Prostate gland (tissue), 2 donors: ENCODE results near the gene PABPN1L. TPM values are rescaled to one million over a fixed set of nuclear protein-coding genes. Genes with fewer than 3 reads are reported as not detected.

ENCODE experiments used
- DNase-seq: peaks from one replicate; pipeline ENCODE4 v3.0.0-alpha.2; 2019; ENCODE audit warnings: low spot score
- H3K27ac ChIP-seq, 2 donors: fragments of 200-600 bp; sonication (generic); 2 replicates each; pipeline ENCODE4 v1.5.1; 2017 to 2019
- H3K27me3 ChIP-seq: fragments of 200-600 bp; sonication (generic); replicated peaks from 2 replicates; pipeline ENCODE4 v1.5.1; 2019; ENCODE audit not compliant: insufficient read depth
- H3K36me3 ChIP-seq, 2 donors: fragments of 200-600 bp; sonication (generic); 1 replicate in 1 of 2; 2 replicates in 1 of 2; pipeline versions ENCODE4 v1.5.1 to v1.8.1; 2017 to 2019
- H3K4me1 ChIP-seq: fragments of 200-600 bp; sonication (generic); replicated peaks from 2 replicates; pipeline ENCODE4 v1.5.1; 2019
- H3K4me3 ChIP-seq, 2 donors: fragments of 200-600 bp; sonication (generic); 2 replicates each; pipeline ENCODE4 v1.5.1; 2017 to 2019
- H3K9me3 ChIP-seq: fragments of 200-600 bp; sonication (generic); 2 replicates; pipeline ENCODE4 v1.5.1; 2017
- POLR2A ChIP-seq: fragments of 450-650 bp; IDR thresholded peaks from one replicate; pipeline ENCODE4 v1.6.1; 2016; ENCODE audit warnings: antibody characterized with exemption, mild to moderate bottlenecking
- POLR2AphosphoS5 ChIP-seq: sonication (generic); formaldehyde crosslinking; IDR thresholded peaks from one replicate; pipeline ENCODE4 v1.6.1; 2017; ENCODE audit warnings: antibody characterized with exemption
- WGBS: methylation state at CpG from one replicate; pipeline ENCODE4 v1.1.5; 2018; 5-methylcytosine and 5-hydroxymethylcytosine counted together
- intact Hi-C: fragments of 100-400 bp; cut with DNase I; formaldehyde crosslinking; loops from one replicate; pipeline ENCODE4 v1.14.2; 2022
- total RNA-seq, 2 donors: library from RNA; depleted of rRNA; stranded (reverse); fragments of >200 nt; gene quantifications; one replicate each; pipeline ENCODE4 v1.1.0, GENCODE V29; 2016
- TF ChIP-seq, protein P1 (sequence below), 4 experiments: fragments of 200-600 bp in 2 of 4; fragments of 450-650 bp in 2 of 4; sonication (generic) in 2 of 4; IDR thresholded peaks; 1 replicate in 3 of 4; 2 replicates in 1 of 4; pipeline ENCODE4 v1.5.1; 2016 to 2019; ENCODE audit warnings: antibody characterized with exemption in 4 of 4, mild to moderate bottlenecking in 2 of 4, moderate library complexity in 2 of 4

Gene PABPN1L
- total RNA-seq, 2 donors from 2014 or later = 4.1 TPM; not detected in 1

DNA sequence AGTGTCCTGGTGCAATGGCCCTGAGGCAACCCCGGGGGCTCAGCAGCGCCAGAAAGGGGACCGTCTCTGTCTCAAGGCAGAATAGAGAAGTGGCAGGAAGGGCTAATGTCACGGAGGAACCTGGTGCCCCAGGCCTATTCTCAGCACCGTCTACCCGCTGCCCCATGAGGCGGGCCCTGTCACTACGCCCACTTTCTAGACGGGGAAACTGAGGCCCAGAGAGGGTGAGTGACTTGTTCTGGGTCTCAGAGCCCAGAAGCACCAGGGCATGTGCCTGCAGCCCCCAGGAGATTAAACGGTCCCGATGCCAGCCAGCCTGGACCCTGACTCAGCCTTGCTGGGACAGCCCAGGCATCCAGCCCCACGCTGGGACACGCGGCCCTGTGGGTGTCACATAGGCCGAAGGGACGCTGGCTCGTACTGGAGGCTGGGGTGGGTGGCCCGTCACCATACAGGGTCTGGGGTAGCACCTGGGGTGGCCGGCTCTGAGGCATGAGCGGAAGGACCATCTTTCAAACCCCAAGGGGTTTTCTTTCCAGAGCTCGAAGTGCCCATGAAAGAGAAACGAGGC lies 40.2 kb upstream of the PABPN1L start:
- no peak for DNase-seq
- 89% methylated on average over 18 of the region's 22 CpGs for WGBS

DNA sequence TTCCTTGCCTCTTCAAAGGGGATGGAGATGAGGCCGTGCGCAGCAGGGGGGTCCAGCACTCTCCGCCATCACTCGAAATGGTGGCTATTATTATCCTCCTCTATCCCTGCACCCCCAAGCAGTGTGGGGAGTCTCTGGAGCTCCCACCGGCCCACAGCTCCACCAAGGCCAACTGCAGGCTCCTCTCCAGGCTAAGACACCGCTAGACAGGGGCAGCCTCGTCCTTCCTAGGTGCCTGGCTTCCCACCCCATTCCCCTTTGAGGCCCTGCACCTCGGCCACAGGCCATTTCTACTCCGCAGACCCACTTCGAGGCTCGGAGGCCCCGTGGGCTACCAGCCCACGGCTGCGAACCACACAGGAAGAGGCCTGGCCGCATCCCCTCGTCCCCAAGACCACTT lies 39.6 kb upstream of the PABPN1L start:
- intact Hi-C loops = no loop called here
- Histone ChIP-seq H3K27ac (no peak overlapping the region), H3K36me3 (no peaks in the 10 kb centered on the region), H3K4me3 (no peak overlapping the region), H3K4me1 (no peaks in the 10 kb centered on the region), H3K9me3 (no peaks in the 10 kb centered on the region), H3K27me3 (no peaks in the 10 kb centered on the region)
- 88% methylated on average over 16 of the region's 16 CpGs for WGBS
- no peak for TF ChIP-seq POLR2A
- TF ChIP-seq, protein P1, sequence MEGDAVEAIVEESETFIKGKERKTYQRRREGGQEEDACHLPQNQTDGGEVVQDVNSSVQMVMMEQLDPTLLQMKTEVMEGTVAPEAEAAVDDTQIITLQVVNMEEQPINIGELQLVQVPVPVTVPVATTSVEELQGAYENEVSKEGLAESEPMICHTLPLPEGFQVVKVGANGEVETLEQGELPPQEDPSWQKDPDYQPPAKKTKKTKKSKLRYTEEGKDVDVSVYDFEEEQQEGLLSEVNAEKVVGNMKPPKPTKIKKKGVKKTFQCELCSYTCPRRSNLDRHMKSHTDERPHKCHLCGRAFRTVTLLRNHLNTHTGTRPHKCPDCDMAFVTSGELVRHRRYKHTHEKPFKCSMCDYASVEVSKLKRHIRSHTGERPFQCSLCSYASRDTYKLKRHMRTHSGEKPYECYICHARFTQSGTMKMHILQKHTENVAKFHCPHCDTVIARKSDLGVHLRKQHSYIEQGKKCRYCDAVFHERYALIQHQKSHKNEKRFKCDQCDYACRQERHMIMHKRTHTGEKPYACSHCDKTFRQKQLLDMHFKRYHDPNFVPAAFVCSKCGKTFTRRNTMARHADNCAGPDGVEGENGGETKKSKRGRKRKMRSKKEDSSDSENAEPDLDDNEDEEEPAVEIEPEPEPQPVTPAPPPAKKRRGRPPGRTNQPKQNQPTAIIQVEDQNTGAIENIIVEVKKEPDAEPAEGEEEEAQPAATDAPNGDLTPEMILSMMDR (IDR thresholded peaks at IDR 0.05) = no peak
- TF ChIP-seq POLR2AphosphoS5 = no peak
- no peak for DNase-seq

More for the DNA sequence above, 40.2 kb upstream of the PABPN1L start:
- no peak overlapping the region for H3K4me3 ChIP-seq
- no peaks in the 10 kb centered on the region for H3K27me3 ChIP-seq
- H3K36me3 ChIP-seq = no peaks in the 10 kb centered on the region
- H3K9me3 ChIP-seq = no peaks in the 10 kb centered on the region
- H3K4me1 ChIP-seq = no peaks in the 10 kb centered on the region
- intact Hi-C loops = no loop called here
- no peak overlapping the region for H3K27ac ChIP-seq
- no peak for TF ChIP-seq POLR2A
- TF ChIP-seq, protein P1 (IDR thresholded peaks at IDR 0.05) = no peak
- TF ChIP-seq POLR2AphosphoS5 = no peak

DNA sequence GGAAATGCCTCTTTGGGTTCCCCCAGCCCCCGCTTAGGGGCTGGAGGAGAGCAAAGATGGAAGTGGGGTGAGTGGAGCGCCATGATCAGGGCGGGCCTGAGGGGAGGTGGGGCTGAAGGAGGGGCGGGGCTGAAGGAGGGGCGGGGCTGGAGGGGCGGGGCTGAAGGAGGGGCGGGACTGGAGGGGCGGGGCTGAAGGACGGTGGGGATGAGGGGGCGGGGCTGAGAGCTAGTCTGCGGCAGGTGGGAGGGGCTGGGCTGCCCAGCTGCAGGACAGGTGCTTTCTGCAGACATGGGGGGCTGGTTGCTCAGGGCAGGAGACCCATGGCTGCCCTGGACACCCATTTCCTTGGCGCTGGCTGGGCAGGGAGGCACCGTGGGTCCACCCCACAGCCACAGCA lies 39.1 kb upstream of the PABPN1L start:
- TF ChIP-seq POLR2A (no peak), POLR2AphosphoS5 (no peak)
- TF ChIP-seq, protein P1 (IDR thresholded peaks at IDR 0.05) = no peak
- no peak for DNase-seq
- Histone ChIP-seq H3K4me1 (no peaks in the 10 kb centered on the region), H3K27ac (no peak overlapping the region), H3K4me3 (no peak overlapping the region), H3K9me3 (no peaks in the 10 kb centered on the region), H3K36me3 (no peaks in the 10 kb centered on the region), H3K27me3 (no peaks in the 10 kb centered on the region)
- 37% methylated on average over 11 of the region's 13 CpGs for WGBS
- intact Hi-C loops = no loop called here

DNA sequence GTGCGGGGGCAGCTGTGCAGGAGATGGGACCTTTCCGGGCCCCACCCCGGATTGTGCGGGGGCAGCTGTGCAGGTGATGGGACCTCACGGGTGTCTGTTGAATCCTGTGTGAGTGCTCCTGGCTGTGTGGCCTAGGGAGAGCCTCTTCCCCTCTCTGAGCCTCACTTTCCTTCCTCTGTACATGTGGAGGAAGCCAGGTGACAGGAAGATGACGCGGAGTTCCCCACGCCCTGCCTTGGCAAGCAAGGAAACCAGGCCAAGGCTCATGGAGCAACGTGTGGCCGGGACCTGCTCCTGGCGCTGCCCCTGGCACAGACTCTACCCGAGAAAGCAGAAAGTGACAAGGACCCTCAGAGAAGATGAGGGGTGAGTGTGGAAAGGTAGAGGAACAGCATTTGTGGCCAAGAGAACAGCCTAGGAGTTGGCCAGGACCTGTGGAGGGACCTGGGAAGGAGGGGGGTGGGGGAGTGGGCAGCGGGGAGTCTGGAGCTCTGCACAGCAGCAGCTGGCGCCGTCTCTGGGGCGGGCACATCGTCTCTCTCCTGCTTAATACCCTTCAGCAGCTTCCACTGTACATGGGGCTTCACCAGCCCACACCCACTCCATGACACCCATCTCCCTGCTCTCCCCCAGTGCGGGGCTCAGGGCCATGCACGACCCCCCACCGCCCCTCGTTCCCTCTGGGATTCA lies 38.4 kb upstream of the PABPN1L start:
- H3K4me1 ChIP-seq = no peaks in the 10 kb centered on the region
- no peaks in the 10 kb centered on the region for H3K36me3 ChIP-seq
- DNase-seq = no peak
- intact Hi-C loops = no loop called here
- no peak overlapping the region for H3K27ac ChIP-seq
- no peak for TF ChIP-seq POLR2A
- TF ChIP-seq POLR2AphosphoS5 = no peak
- TF ChIP-seq, protein P1 (IDR thresholded peaks at IDR 0.05) = no peak
- H3K4me3 ChIP-seq = no peak overlapping the region
- no peaks in the 10 kb centered on the region for H3K27me3 ChIP-seq
- 78% methylated on average over 21 of the region's 21 CpGs for WGBS
- no peaks in the 10 kb centered on the region for H3K9me3 ChIP-seq

DNA sequence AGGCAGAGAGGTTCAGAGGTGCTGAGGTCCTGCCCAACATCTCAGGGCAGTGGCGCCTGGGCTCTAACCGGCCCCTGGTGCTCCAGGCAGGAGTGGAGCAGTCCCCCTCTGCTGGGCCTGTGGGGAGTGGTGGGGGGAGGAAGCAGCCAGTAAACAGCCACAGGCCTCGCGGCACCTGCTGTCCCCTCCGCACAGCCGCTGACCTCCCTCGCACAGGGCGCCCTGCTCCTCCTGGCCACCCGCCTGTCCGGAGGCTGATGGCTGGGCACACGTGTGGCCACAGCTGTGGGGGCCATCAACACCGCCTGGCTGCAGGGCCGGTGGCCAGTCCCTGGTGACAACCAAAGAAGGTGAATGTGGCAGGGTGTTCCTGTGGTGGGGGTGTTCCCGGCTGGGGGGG lies 36.8 kb upstream of the PABPN1L start:
- Histone ChIP-seq H3K36me3 (no peaks in the 10 kb centered on the region), H3K27me3 (no peaks in the 10 kb centered on the region), H3K4me3 (no peak overlapping the region), H3K27ac (no peak overlapping the region), H3K9me3 (no peaks in the 10 kb centered on the region), H3K4me1 (no peaks in the 10 kb centered on the region)
- intact Hi-C loops = no loop called here
- TF ChIP-seq POLR2AphosphoS5 = no peak
- no peak for TF ChIP-seq POLR2A
- TF ChIP-seq, protein P1 (IDR thresholded peaks at IDR 0.05) = no peak
- no peak for DNase-seq
- WGBS = 79% methylated on average over 14 of the region's 14 CpGs
